Parathyroid adenoma (tissue), 2 donors: ENCODE measurements around the gene NBAS.

Experiments
- H2AFZ ChIP-seq: fragments of 300-600 bp; sonication (generic); one replicate; pipeline ENCODE4 v1.7.0; 2017; ENCODE audit warnings: antibody characterized with exemption, mild to moderate bottlenecking
- H3K27ac ChIP-seq: fragments of 300-600 bp; sonication (generic); one replicate; pipeline ENCODE4 v1.7.0; 2017
- H3K27me3 ChIP-seq: fragments of 300-600 bp; sonication (generic); one replicate; pipeline ENCODE4 v1.7.0; 2017; ENCODE audit warnings: low read length; ENCODE audit not compliant: control insufficient read depth, insufficient read depth
- H3K36me3 ChIP-seq: fragments of 300-600 bp; sonication (generic); one replicate; pipeline ENCODE4 v1.7.0; 2017; ENCODE audit warnings: low read length; ENCODE audit not compliant: control insufficient read depth, insufficient read depth
- H3K4me1 ChIP-seq: fragments of 300-600 bp; sonication (generic); one replicate; pipeline ENCODE4 v1.7.0; 2017; ENCODE audit warnings: control low read depth
- H3K4me2 ChIP-seq: fragments of 300-600 bp; sonication (generic); one replicate; pipeline ENCODE4 v1.7.0; 2017; ENCODE audit warnings: low read length
- H3K4me3 ChIP-seq: fragments of 300-600 bp; sonication (generic); one replicate; pipeline ENCODE4 v1.7.0; 2017; ENCODE audit warnings: low read depth, low read length
- H3K79me2 ChIP-seq: fragments of 300-600 bp; sonication (generic); one replicate; pipeline ENCODE4 v1.7.0; 2017; ENCODE audit warnings: control low read depth
- H3K9ac ChIP-seq: fragments of 300-600 bp; sonication (generic); one replicate; pipeline ENCODE4 v1.7.0; 2017; ENCODE audit warnings: mild to moderate bottlenecking
- H3K9me3 ChIP-seq: fragments of 300-600 bp; sonication (generic); one replicate; pipeline ENCODE4 v1.7.0; 2017; ENCODE audit warnings: low read length; ENCODE audit not compliant: control insufficient read depth
- TF ChIP-seq, protein P1 (sequence below): fragments of 300-600 bp; sonication (generic); IDR thresholded peaks from one replicate; pipeline ENCODE4 v1.7.0; 2017; ENCODE audit warnings: antibody characterized with exemption, mild to moderate bottlenecking
- donor health status: primary hyperparathyroidism.

The NBAS gene

DNA sequence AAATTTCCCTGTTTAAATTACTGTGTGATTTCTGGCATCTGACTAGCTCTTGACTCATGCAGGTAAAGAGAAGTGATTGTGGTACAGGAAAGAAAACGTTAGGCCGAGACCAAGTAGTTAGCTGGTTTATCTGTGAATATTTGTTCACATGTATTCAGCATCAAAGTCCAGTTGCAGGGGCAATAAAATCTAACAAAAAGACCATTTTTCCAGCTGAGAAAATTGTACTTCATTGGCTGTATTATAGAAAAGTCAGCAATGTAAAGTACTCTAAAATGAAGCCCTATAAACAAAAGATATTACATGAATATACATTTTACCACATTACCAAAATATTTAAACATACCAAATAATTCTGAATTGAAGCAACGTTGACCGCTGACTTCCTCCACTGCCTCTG, 88.3 kb downstream of the NBAS start:
- Histone ChIP-seq H3K27me3 (no peaks in the 10 kb centered on the region), H3K27ac (no peak overlapping the region), H2AFZ (no peak overlapping the region), H3K79me2 (no peaks in the 10 kb centered on the region), H3K4me1 (no peaks in the 10 kb centered on the region), H3K36me3 (no peaks in the 10 kb centered on the region), H3K4me2 (no peak overlapping the region), H3K9ac (no peak overlapping the region), H3K9me3 (no peaks in the 10 kb centered on the region), H3K4me3 (no peak overlapping the region)
- TF ChIP-seq, protein P1, sequence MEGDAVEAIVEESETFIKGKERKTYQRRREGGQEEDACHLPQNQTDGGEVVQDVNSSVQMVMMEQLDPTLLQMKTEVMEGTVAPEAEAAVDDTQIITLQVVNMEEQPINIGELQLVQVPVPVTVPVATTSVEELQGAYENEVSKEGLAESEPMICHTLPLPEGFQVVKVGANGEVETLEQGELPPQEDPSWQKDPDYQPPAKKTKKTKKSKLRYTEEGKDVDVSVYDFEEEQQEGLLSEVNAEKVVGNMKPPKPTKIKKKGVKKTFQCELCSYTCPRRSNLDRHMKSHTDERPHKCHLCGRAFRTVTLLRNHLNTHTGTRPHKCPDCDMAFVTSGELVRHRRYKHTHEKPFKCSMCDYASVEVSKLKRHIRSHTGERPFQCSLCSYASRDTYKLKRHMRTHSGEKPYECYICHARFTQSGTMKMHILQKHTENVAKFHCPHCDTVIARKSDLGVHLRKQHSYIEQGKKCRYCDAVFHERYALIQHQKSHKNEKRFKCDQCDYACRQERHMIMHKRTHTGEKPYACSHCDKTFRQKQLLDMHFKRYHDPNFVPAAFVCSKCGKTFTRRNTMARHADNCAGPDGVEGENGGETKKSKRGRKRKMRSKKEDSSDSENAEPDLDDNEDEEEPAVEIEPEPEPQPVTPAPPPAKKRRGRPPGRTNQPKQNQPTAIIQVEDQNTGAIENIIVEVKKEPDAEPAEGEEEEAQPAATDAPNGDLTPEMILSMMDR: no peak

DNA sequence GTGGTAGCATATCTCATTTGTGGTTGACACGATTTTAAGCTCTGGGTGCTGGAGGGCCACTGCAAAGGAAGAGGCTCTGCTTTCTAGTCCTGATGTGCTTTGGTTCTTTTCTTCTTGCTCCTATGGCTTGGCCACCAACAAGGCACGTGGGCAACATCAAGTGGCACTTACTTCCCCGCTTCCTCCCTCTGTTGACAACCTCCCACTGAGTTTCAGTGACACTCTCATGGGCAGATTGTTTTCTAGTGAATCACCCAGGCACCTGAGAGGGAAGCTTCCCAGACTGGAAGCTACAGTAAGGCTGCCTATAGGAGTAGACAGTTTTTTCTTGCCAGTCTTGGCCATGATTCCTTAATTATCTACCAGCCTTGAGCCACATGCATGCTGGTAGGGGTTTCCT, 89.0 kb downstream of the NBAS start:
- no peaks in the 10 kb centered on the region for H3K79me2 ChIP-seq
- H3K9me3 ChIP-seq: no peaks in the 10 kb centered on the region
- no peak overlapping the region for H2AFZ ChIP-seq
- H3K9ac ChIP-seq: no peak overlapping the region
- no peak overlapping the region for H3K27ac ChIP-seq
- no peaks in the 10 kb centered on the region for H3K4me1 ChIP-seq
- H3K27me3 ChIP-seq: no peaks in the 10 kb centered on the region
- TF ChIP-seq, protein P1: no peak
- H3K4me2 ChIP-seq: no peak overlapping the region
- H3K4me3 ChIP-seq: no peak overlapping the region
- no peaks in the 10 kb centered on the region for H3K36me3 ChIP-seq

GRCh38 chr2:15471606-15472005, 89.5 kb downstream of the NBAS start:
- Histone ChIP-seq H3K4me1 (no peaks in the 10 kb centered on the region), H3K27ac (no peak overlapping the region), H3K4me2 (no peak overlapping the region), H3K9ac (no peak overlapping the region), H3K9me3 (no peaks in the 10 kb centered on the region), H3K36me3 (no peaks in the 10 kb centered on the region), H3K79me2 (no peaks in the 10 kb centered on the region), H3K27me3 (no peaks in the 10 kb centered on the region), H2AFZ (no peak overlapping the region), H3K4me3 (no peak overlapping the region)
- TF ChIP-seq, protein P1: no peak

DNA sequence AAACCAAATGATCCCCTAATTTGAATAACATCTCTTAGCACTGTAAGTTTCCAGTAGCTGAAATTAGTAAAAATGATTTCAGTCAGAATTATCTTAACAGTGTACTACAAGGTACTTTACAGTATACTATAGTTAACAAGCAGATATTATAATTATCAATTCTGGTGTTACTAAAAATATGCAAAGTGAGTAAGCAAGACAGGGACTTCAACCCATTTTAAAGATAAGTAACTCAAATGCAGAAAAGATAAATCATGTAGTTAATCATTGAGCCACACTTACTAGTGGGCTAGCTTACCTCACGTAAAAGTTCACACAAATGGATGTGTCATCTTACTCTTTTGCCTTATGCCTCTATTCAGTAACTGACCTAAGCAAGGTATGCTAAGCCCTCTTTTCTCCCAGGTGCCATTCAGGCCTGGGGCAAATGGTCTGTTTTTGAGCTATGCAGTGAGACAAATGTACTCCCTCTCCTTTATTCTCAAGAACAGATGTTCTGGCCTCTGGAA, 101.0 kb downstream of the NBAS start:
- no peaks in the 10 kb centered on the region for H3K27me3 ChIP-seq
- H3K4me2 ChIP-seq: no peak overlapping the region
- H3K79me2 ChIP-seq: no peaks in the 10 kb centered on the region
- TF ChIP-seq, protein P1: no peak
- no peak overlapping the region for H3K27ac ChIP-seq
- no peak overlapping the region for H2AFZ ChIP-seq
- no peak overlapping the region for H3K9ac ChIP-seq
- H3K36me3 ChIP-seq: no peaks in the 10 kb centered on the region
- H3K9me3 ChIP-seq: no peaks in the 10 kb centered on the region
- no peak overlapping the region for H3K4me3 ChIP-seq
- no peaks in the 10 kb centered on the region for H3K4me1 ChIP-seq

- H3K4me3 ChIP-seq: no peak overlapping the region
- H3K9ac ChIP-seq: no peak overlapping the region
- H3K4me2 ChIP-seq: no peak overlapping the region
- no peaks in the 10 kb centered on the region for H3K27me3 ChIP-seq
- TF ChIP-seq, protein P1: no peak
- no peaks in the 10 kb centered on the region for H3K9me3 ChIP-seq
- no peaks in the 10 kb centered on the region for H3K79me2 ChIP-seq
- H3K4me1 ChIP-seq: no peaks in the 10 kb centered on the region
- no peak overlapping the region for H2AFZ ChIP-seq
- H3K36me3 ChIP-seq: no peaks in the 10 kb centered on the region
- no peak overlapping the region for H3K27ac ChIP-seq
Measured at GRCh38 chr2:15458277-15458676, 102.9 kb downstream of the NBAS start.
